ENCODE measurements around the gene TMCO6. TPM values are rescaled to one million over a fixed set of nuclear protein-coding genes. Genes with fewer than 3 reads are reported as not detected.
"Not testable (repeated sequence)": the region's sequence is repeated elsewhere in the genome, so short reads cannot be mapped to it uniquely, and the experiment has no call there.

The TMCO6 gene
- 1 to 10 TPM; 6.7 to 9.3 TPM for total RNA-seq
- 10 to 100 TPM; 11.6 to 16.2 TPM for polyA plus RNA-seq (ENCODE audit: insufficient read length in 2 of 2)
- long read RNA-seq, donor 1, partial matches to known transcripts, result 15 of 19 reads
- long read RNA-seq, donor 1, other reads (novel, unspliced or antisense), result 0 of 19 reads
- long read RNA-seq, donor 2, partial matches to known transcripts, result 9 of 160 reads
- long read RNA-seq, donor 2, other reads (novel, unspliced or antisense), result 151 of 160 reads
- long read RNA-seq, donor 3, partial matches to known transcripts, result 171 of 177 reads
- long read RNA-seq, donor 3, other reads (novel, unspliced or antisense), result 5 of 177 reads
- long read RNA-seq, donor 4, partial matches to known transcripts, result 920 of 968 reads
- long read RNA-seq, donor 4, other reads (novel, unspliced or antisense), result 44 of 968 reads

GRCh38 chr5:140639148-140639981 lies at the start of gene TMCO6:
TMCO6 (plus strand) TSS chr5:140639451; CDS start chr5:140639528, 77 bp downstream.
- Histone ChIP-seq H3K4me3 (ENCODE audit: low read depth, low read length) (peak within 1 kb of the TSS; percentile 59), H3K27me3 (ENCODE audit: control insufficient read depth, insufficient read depth, low read length) (no peaks in the 10 kb centered on the region), H3K27ac (ENCODE audit: low read depth, low read length) (peak within 1 kb of the TSS; percentile 63), H3K4me1 (ENCODE audit: control insufficient read depth, insufficient read depth, low read length) (peaks cover 18% of the 10 kb centered on the region), H3K36me3 (ENCODE audit: control insufficient read depth, insufficient read depth, low read length) (peaks cover 29% of the 10 kb centered on the region), H3K9me3 (ENCODE audit: control insufficient read depth, insufficient read depth, low read length) (no peaks in the 10 kb centered on the region)
- DNase-seq (ENCODE audit: low read depth in 4 of 6, low spot score in 6 of 6), result peak in 5 of 6 donors; percentile 79 to 98 (median 85)
- under 1% methylated on average over 63 of the region's 63 CpGs for WGBS (ENCODE audit: insufficient coverage)

- Histone ChIP-seq H3K9me3 (ENCODE audit: control insufficient read depth, insufficient read depth, low read length) (no peaks in the 10 kb centered on the region), H3K27ac (ENCODE audit: low read depth, low read length) (no peak overlapping the region), H3K27me3 (ENCODE audit: control insufficient read depth, insufficient read depth, low read length) (no peaks in the 10 kb centered on the region), H3K36me3 (ENCODE audit: control insufficient read depth, insufficient read depth, low read length) (no peaks in the 10 kb centered on the region), H3K4me3 (ENCODE audit: low read depth, low read length) (no peak overlapping the region), H3K4me1 (ENCODE audit: control insufficient read depth, insufficient read depth, low read length) (no peaks in the 10 kb centered on the region)
- WGBS (ENCODE audit: insufficient coverage), result 69% methylated on average over 3 of the region's 7 CpGs
- no peak for DNase-seq (ENCODE audit: low read depth in 4 of 6, low spot score in 6 of 6)
These were observed 48.4 kb upstream of the TMCO6 start for GRCh38 chr5:140590861-140591260.

- Histone ChIP-seq H3K4me3 (ENCODE audit: low read depth, low read length) (no peak overlapping the region), H3K36me3 (ENCODE audit: control insufficient read depth, insufficient read depth, low read length) (no peaks in the 10 kb centered on the region), H3K27me3 (ENCODE audit: control insufficient read depth, insufficient read depth, low read length) (no peaks in the 10 kb centered on the region), H3K4me1 (ENCODE audit: control insufficient read depth, insufficient read depth, low read length) (no peaks in the 10 kb centered on the region), H3K9me3 (ENCODE audit: control insufficient read depth, insufficient read depth, low read length) (no peaks in the 10 kb centered on the region), H3K27ac (ENCODE audit: low read depth, low read length) (no peak overlapping the region)
- WGBS (ENCODE audit: insufficient coverage), result 91% methylated on average over 3 of the region's 5 CpGs
- DNase-seq (ENCODE audit: low read depth in 4 of 6, low spot score in 6 of 6), result no peak
These were observed 47.4 kb upstream of the TMCO6 start for GRCh38 chr5:140591747-140592372.

GRCh38 chr5:140593070-140593469 lies 46.2 kb upstream of the TMCO6 start:
- H3K4me3 ChIP-seq (ENCODE audit: low read depth, low read length); H3K27ac ChIP-seq (ENCODE audit: low read depth, low read length); H3K27me3 ChIP-seq (ENCODE audit: control insufficient read depth, insufficient read depth, low read length); DNase-seq (ENCODE audit: low read depth in 4 of 6, low spot score in 6 of 6); H3K36me3 ChIP-seq (ENCODE audit: control insufficient read depth, insufficient read depth, low read length); H3K4me1 ChIP-seq (ENCODE audit: control insufficient read depth, insufficient read depth, low read length); H3K9me3 ChIP-seq (ENCODE audit: control insufficient read depth, insufficient read depth, low read length): not testable (repeated sequence)
- WGBS (ENCODE audit: insufficient coverage), result 71% methylated on average over 8 of the region's 14 CpGs

- no peaks in the 10 kb centered on the region for H3K9me3 ChIP-seq (ENCODE audit: control insufficient read depth, insufficient read depth, low read length)
- no peaks in the 10 kb centered on the region for H3K36me3 ChIP-seq (ENCODE audit: control insufficient read depth, insufficient read depth, low read length)
- H3K4me1 ChIP-seq (ENCODE audit: control insufficient read depth, insufficient read depth, low read length), result no peaks in the 10 kb centered on the region
- H3K27ac ChIP-seq (ENCODE audit: low read depth, low read length), result no peak overlapping the region
- 81% methylated on average over 6 of the region's 6 CpGs for WGBS (ENCODE audit: insufficient coverage)
- no peak overlapping the region for H3K4me3 ChIP-seq (ENCODE audit: low read depth, low read length)
- no peak for DNase-seq (ENCODE audit: low read depth in 4 of 6, low spot score in 6 of 6)
- H3K27me3 ChIP-seq (ENCODE audit: control insufficient read depth, insufficient read depth, low read length), result no peaks in the 10 kb centered on the region
These were observed 45.1 kb upstream of the TMCO6 start for GRCh38 chr5:140594169-140594568.

- WGBS (ENCODE audit: insufficient coverage), result 60% methylated on average over 3 of the region's 5 CpGs
- Histone ChIP-seq H3K27ac (ENCODE audit: low read depth, low read length) (no peak overlapping the region), H3K4me3 (ENCODE audit: low read depth, low read length) (no peak overlapping the region)
These were observed 43.5 kb upstream of the TMCO6 start for GRCh38 chr5:140595538-140596300.

GRCh38 chr5:140596321-140596741 lies 42.9 kb upstream of the TMCO6 start:
- H3K4me1 ChIP-seq (ENCODE audit: control insufficient read depth, insufficient read depth, low read length), result no peaks in the 10 kb centered on the region
- no peaks in the 10 kb centered on the region for H3K36me3 ChIP-seq (ENCODE audit: control insufficient read depth, insufficient read depth, low read length)
- H3K27me3 ChIP-seq (ENCODE audit: control insufficient read depth, insufficient read depth, low read length), result no peaks in the 10 kb centered on the region
- H3K4me3 ChIP-seq (ENCODE audit: low read depth, low read length), result no peak overlapping the region
- no peaks in the 10 kb centered on the region for H3K9me3 ChIP-seq (ENCODE audit: control insufficient read depth, insufficient read depth, low read length)
- WGBS (ENCODE audit: insufficient coverage), result 80% methylated on average over 1 of the region's 1 CpG
- no peak overlapping the region for H3K27ac ChIP-seq (ENCODE audit: low read depth, low read length)
- no peak for DNase-seq (ENCODE audit: low read depth in 4 of 6, low spot score in 6 of 6)

More at GRCh38 chr5:140595538-140596300, 43.5 kb upstream of the TMCO6 start:
- DNase-seq (ENCODE audit: low read depth in 4 of 6, low spot score in 6 of 6), result no peak
- Histone ChIP-seq H3K27me3 (ENCODE audit: control insufficient read depth, insufficient read depth, low read length) (no peaks in the 10 kb centered on the region), H3K9me3 (ENCODE audit: control insufficient read depth, insufficient read depth, low read length) (no peaks in the 10 kb centered on the region), H3K4me1 (ENCODE audit: control insufficient read depth, insufficient read depth, low read length) (no peaks in the 10 kb centered on the region), H3K36me3 (ENCODE audit: control insufficient read depth, insufficient read depth, low read length) (no peaks in the 10 kb centered on the region)

- Histone ChIP-seq H3K4me3 (ENCODE audit: low read depth, low read length) (no peak overlapping the region), H3K27ac (ENCODE audit: low read depth, low read length) (no peak overlapping the region), H3K4me1 (ENCODE audit: control insufficient read depth, insufficient read depth, low read length) (no peaks in the 10 kb centered on the region), H3K9me3 (ENCODE audit: control insufficient read depth, insufficient read depth, low read length) (no peaks in the 10 kb centered on the region), H3K27me3 (ENCODE audit: control insufficient read depth, insufficient read depth, low read length) (no peaks in the 10 kb centered on the region), H3K36me3 (ENCODE audit: control insufficient read depth, insufficient read depth, low read length) (no peaks in the 10 kb centered on the region)
- no CpG with 5 or more reads among the region's 2 CpGs for WGBS (ENCODE audit: insufficient coverage)
- DNase-seq (ENCODE audit: low read depth in 4 of 6, low spot score in 6 of 6), result no peak
These were observed 40.4 kb upstream of the TMCO6 start for GRCh38 chr5:140598836-140599235.

- Histone ChIP-seq H3K4me3 (ENCODE audit: low read depth, low read length) (no peak overlapping the region), H3K27me3 (ENCODE audit: control insufficient read depth, insufficient read depth, low read length) (no peaks in the 10 kb centered on the region), H3K36me3 (ENCODE audit: control insufficient read depth, insufficient read depth, low read length) (no peaks in the 10 kb centered on the region), H3K27ac (ENCODE audit: low read depth, low read length) (no peak overlapping the region), H3K9me3 (ENCODE audit: control insufficient read depth, insufficient read depth, low read length) (no peaks in the 10 kb centered on the region), H3K4me1 (ENCODE audit: control insufficient read depth, insufficient read depth, low read length) (no peaks in the 10 kb centered on the region)
- no peak for DNase-seq (ENCODE audit: low read depth in 4 of 6, low spot score in 6 of 6)
These were observed 39.2 kb upstream of the TMCO6 start for GRCh38 chr5:140600096-140600495.

All from spinal cord (tissue), 10 donors.